ENCODE results near the gene PTPRM.

GRCh38 chr18:7684357-7684756 is 117.2 kb downstream of the PTPRM start:
- TF ChIP-seq CTCF (IDR thresholded peaks at IDR 0.05) (no peak), POLR2A (IDR thresholded peaks at IDR 0.05) (no peak)
